Activated naive CD4-positive, alpha-beta T cell treated with anti-CD3 and anti-CD28 coated beads, Interleukin-2, amount 50 U/mL, for 72 hours (primary cell): Measurements from ENCODE around the gene PCBP1. TPM values are rescaled to one million over a fixed set of nuclear protein-coding genes. Genes with fewer than 3 reads are reported as not detected.
"Not testable (repeated sequence)": the region's sequence is repeated elsewhere in the genome, so short reads cannot be mapped to it uniquely, and the experiment has no call there.

Experiments used
- ATAC-seq, 2 donors: fragments of 150-1000 bp; cut with Tn5 transposase; 2 replicates each; pipeline ENCODE4 v1.10.0; 2021; ENCODE audit warnings: mild to moderate bottlenecking in 2 of 2, moderate library complexity in 2 of 2
- DNase-seq, 2 donors: peaks; one replicate each; pipeline ENCODE4 v3.0.0; 2021 to 2022; ENCODE audit warnings: low spot score in 2 of 2
- H3K27ac Mint-ChIP-seq, 2 donors: one replicate each; pipeline ENCODE4 v1.8.0; 2022; ENCODE audit warnings: mild to moderate bottlenecking in 2 of 2, mixed read lengths in 2 of 2
- H3K36me3 Mint-ChIP-seq, 2 donors: one replicate each; pipeline ENCODE4 v1.8.0; 2022; ENCODE audit warnings: mixed read lengths in 2 of 2
- H3K9me3 Mint-ChIP-seq, 2 donors: one replicate each; pipeline ENCODE4 v1.8.0; 2022; ENCODE audit warnings: mixed read lengths in 2 of 2
- total RNA-seq, 2 donors: library from RNA; stranded (reverse); gene quantifications; one replicate each; pipeline ENCODE4 v1.2.3, GENCODE V29; 2022

The PCBP1 gene
- total RNA-seq, 2 donors from 2014 or later = 339 to 451 TPM

- peak overlapping the region; percentile 100 for H3K27ac Mint-ChIP-seq
- ATAC-seq (no peak), DNase-seq (no peak)
- peaks cover 8 to 12% of the 10 kb centered on the region in 2 donors for H3K36me3 Mint-ChIP-seq
- H3K9me3 Mint-ChIP-seq = no peaks in the 10 kb centered on the region
These were observed 39.1 kb downstream of the PCBP1 start for GRCh38 chr2:70126413-70126812.

GRCh38 chr2:70128005-70128404 lies 40.7 kb downstream of the PCBP1 start:
- DNase-seq (no peak), ATAC-seq (no peak)
- H3K36me3 Mint-ChIP-seq = peaks cover 12 to 17% of the 10 kb centered on the region in 2 donors
- H3K27ac Mint-ChIP-seq = peak overlapping the region in 1 of 2 donors; percentile 54
- no peaks in the 10 kb centered on the region for H3K9me3 Mint-ChIP-seq

DNA sequence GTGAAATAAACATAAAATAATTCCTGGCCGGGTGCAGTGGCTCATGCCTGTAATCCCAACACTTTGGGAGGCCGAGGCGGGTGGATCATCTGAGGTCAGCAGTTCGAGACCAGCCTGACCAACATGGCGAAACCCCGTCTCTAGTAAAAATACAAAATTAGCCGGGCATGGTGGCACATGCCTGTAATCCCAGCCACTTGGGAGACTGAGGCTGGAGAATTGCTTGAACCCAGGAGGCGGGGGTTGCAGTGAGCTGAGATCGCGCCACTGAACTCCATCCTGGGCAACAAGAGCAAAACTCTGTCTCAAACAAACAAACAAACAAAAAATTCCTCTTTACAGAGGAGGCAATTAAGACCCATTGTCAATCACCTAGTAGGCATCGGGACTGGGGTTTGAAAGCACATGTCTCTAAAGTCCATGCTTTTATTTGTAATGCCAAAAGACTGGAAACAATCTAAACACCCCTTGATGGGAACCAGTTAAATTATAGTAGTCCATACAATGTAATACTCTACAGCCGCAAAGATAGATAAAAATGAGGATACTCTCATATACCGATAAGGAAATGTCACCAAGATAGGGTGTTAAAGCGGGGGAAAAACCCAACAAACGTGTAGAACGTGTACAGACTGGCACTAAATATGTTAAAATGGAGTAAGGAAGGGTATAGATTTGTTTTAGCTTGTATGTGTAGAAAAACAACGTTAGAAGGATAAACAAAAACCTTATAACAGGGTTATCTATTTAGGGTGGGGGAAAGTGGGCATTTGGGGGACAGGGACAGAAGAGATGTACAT lies 44.3 kb downstream of the PCBP1 start:
- ATAC-seq, H3K9me3 Mint-ChIP-seq, DNase-seq: not testable (repeated sequence)
- Mint-ChIP-seq H3K27ac (peak overlapping the region; percentile 96 to 99), H3K36me3 (peaks cover 5 to 12% of the 10 kb centered on the region in 2 donors)

GRCh38 chr2:70132244-70133126 lies 45.2 kb downstream of the PCBP1 start:
- Mint-ChIP-seq H3K36me3 (peaks cover 5 to 12% of the 10 kb centered on the region in 2 donors), H3K9me3 (no peaks in the 10 kb centered on the region), H3K27ac (peak overlapping the region; percentile 96 to 99)
- ATAC-seq = peak; percentile 3 to 58
- no peak for DNase-seq

DNA sequence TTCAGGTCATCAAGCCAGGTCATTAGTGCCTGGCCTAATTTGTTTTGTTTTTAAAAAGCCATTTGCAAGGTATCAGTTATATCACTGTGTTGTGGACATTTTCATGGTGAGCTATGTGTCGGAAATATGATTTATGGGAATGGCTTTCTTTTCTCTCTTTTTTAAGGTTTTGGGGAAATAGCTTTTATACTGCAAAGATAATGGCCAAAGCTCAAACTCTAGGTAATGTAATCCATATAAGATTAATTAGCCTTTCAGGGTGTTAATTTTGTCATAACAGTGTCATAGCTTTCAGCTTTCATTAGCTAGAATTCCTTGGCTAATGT lies 45.8 kb downstream of the PCBP1 start:
- Mint-ChIP-seq H3K9me3 (no peaks in the 10 kb centered on the region), H3K27ac (peak overlapping the region; percentile 96 to 99), H3K36me3 (peaks cover 5 to 12% of the 10 kb centered on the region in 2 donors)
- ATAC-seq (no peak), DNase-seq (no peak)

- ATAC-seq (peak; percentile 56 to 63), DNase-seq (no peak)
- Mint-ChIP-seq H3K27ac (peak overlapping the region; percentile 96 to 99), H3K9me3 (no peaks in the 10 kb centered on the region), H3K36me3 (peaks cover 5 to 12% of the 10 kb centered on the region in 2 donors)
These were observed 46.4 kb downstream of the PCBP1 start for GRCh38 chr2:70133491-70134322.

- DNase-seq, ATAC-seq, H3K9me3 Mint-ChIP-seq: not testable (repeated sequence)
- Mint-ChIP-seq H3K36me3 (peaks cover 5 to 11% of the 10 kb centered on the region in 2 donors), H3K27ac (peak overlapping the region; percentile 96 to 99)
These were observed 47.2 kb downstream of the PCBP1 start for GRCh38 chr2:70134323-70134983.

Other genes with a start within 250 kb of the PCBP1 start
- gene SNRNP27, start 193.5 kb upstream of the PCBP1 start, total RNA-seq = 10 to 100 TPM; 61.4 to 69.4 TPM
- gene MXD1, start 172.4 kb upstream of the PCBP1 start, total RNA-seq = 10 to 100 TPM; 14.5 to 20.7 TPM
- gene ASPRV1, start 125.8 kb upstream of the PCBP1 start, total RNA-seq = 1 to 10 TPM; 1.5 TPM
- gene C2orf42, start 103.5 kb downstream of the PCBP1 start, total RNA-seq = 10 to 100 TPM; 17.5 to 36.0 TPM
- 100 to 1,000 TPM; 108 to 116 TPM for gene TIA1, start 161.2 kb downstream of the PCBP1 start, total RNA-seq
- 10 to 100 TPM; 13.7 to 20.2 TPM for gene PCYOX1, start 170.7 kb downstream of the PCBP1 start, total RNA-seq
- gene SNRPG, start 206.3 kb downstream of the PCBP1 start, total RNA-seq = 100 to 1,000 TPM; 388 to 432 TPM
- gene FAM136A, start 214.6 kb downstream of the PCBP1 start, total RNA-seq = 10 to 100 TPM; 33.6 to 47.7 TPM